H1 (cell line): ENCODE results near the gene POLR1G. TPM values are rescaled to one million over a fixed set of nuclear protein-coding genes. Genes with fewer than 3 reads are reported as not detected.

Experiments used
- CTCF ChIA-PET: fragments of 300-600 bp; sonication (Branson Sonifier 250); formaldehyde crosslinking; loops from one replicate; lab custom pipeline; 2021; ENCODE audit not compliant: partially characterized antibody; lab: Charles Lee
- POLR2A ChIA-PET: fragments of 300-600 bp; sonication (Branson Sonifier 250); formaldehyde crosslinking; loops from one replicate; lab custom pipeline; 2021; ENCODE audit warnings: inconsistent platforms; ENCODE audit not compliant: partially characterized antibody; lab: Charles Lee
- DNase-seq, 2 experiments: peaks; one replicate each; pipeline versions ENCODE4 v3.0.0 to v3.0.0-alpha.2; 2010 to 2022; ENCODE audit warnings: low spot score in 2 of 2, low read depth in 1 of 2, mixed read lengths in 1 of 2
- FAIRE-seq: peaks from 2 replicates; lab custom pipeline; 2011; peaks lifted over from hg19 to GRCh38; lab: Jason Lieb, UNC
- H2AFZ ChIP-seq: 2 replicates; pipeline ENCODE4 v1.8.1; 2012; ENCODE audit warnings: low read length, inconsistent platforms
- H2AK5ac ChIP-seq: 2 replicates; pipeline ENCODE4 v1.6.1; 2013; ENCODE audit warnings: low read depth, low read length
- H2BK120ac ChIP-seq: replicated peaks from 2 replicates; pipeline ENCODE3; 2013; ENCODE audit warnings: low read depth, low read length, inconsistent platforms
- H2BK12ac ChIP-seq: 2 replicates; pipeline ENCODE4 v1.6.1; 2013; ENCODE audit warnings: low read depth, low read length
- H2BK15ac ChIP-seq: 2 replicates; pipeline ENCODE4 v1.6.1; 2013; ENCODE audit warnings: low read length
- H2BK20ac ChIP-seq: 2 replicates; pipeline ENCODE4 v1.6.1; 2013; ENCODE audit warnings: low read length
- H2BK5ac ChIP-seq: 2 replicates; pipeline ENCODE4 v1.6.1; 2013; ENCODE audit warnings: low read depth, low read length
- H3K14ac ChIP-seq: 2 replicates; pipeline ENCODE4 v1.6.1; 2013; ENCODE audit warnings: inconsistent platforms; ENCODE audit not compliant: insufficient read length
- H3K18ac ChIP-seq: 2 replicates; pipeline ENCODE4 v1.6.1; 2013; ENCODE audit warnings: low read length; ENCODE audit errors: extremely low read depth
- H3K23ac ChIP-seq: 2 replicates; pipeline ENCODE4 v1.6.1; 2013; ENCODE audit warnings: inconsistent platforms; ENCODE audit not compliant: insufficient read length
- H3K23me2 ChIP-seq: 2 replicates; pipeline ENCODE4 v1.6.1; 2013; ENCODE audit warnings: low read depth, low read length
- H3K27ac ChIP-seq: 2 replicates; pipeline ENCODE4 v1.6.1; 2011; ENCODE audit warnings: low read depth, low read length, inconsistent platforms
- H3K27me3 ChIP-seq, 4 experiments: replicated peaks in 1 of 4; 1 replicate in 1 of 4; 2 replicates in 3 of 4; pipeline versions ENCODE4 v1.6.1 to v1.8.1; 2011 to 2013; ENCODE audit warnings: low read length in 3 of 4, mild to moderate bottlenecking in 3 of 4, inconsistent platforms in 2 of 4, mixed read lengths in 2 of 4, moderate library complexity in 1 of 4; ENCODE audit not compliant: control insufficient read depth in 3 of 4, insufficient read depth in 3 of 4; ENCODE audit errors: extremely low read depth in 1 of 4
- H3K36me3 ChIP-seq, 4 experiments: 2 replicates each; pipeline versions ENCODE4 v1.6.1 to v1.8.1; 2011 to 2013; ENCODE audit warnings: mild to moderate bottlenecking in 4 of 4, low read length in 3 of 4, moderate library complexity in 2 of 4, control low read depth in 1 of 4, inconsistent platforms in 1 of 4; ENCODE audit not compliant: insufficient read depth in 4 of 4, control insufficient read depth in 2 of 4
- H3K4ac ChIP-seq: replicated peaks from 2 replicates; pipeline ENCODE3; 2013; ENCODE audit warnings: low read length, low read depth, mixed read lengths, inconsistent platforms; ENCODE audit not compliant: insufficient read length
- H3K4me1 ChIP-seq, 4 experiments: replicated peaks in 1 of 4; 1 replicate in 1 of 4; 2 replicates in 3 of 4; pipeline versions ENCODE4 v1.6.1 to v1.8.1; 2011 to 2013; ENCODE audit warnings: low read length in 3 of 4, inconsistent platforms in 2 of 4, mixed read lengths in 1 of 4; ENCODE audit not compliant: insufficient read depth in 4 of 4, control insufficient read depth in 3 of 4
- H3K4me2 ChIP-seq, 2 experiments: 2 replicates each; pipeline versions ENCODE4 v1.6.1 to v1.8.1; 2011 to 2013; ENCODE audit warnings: low read depth in 2 of 2, low read length in 2 of 2, control low read depth in 1 of 2, inconsistent platforms in 1 of 2, mild to moderate bottlenecking in 1 of 2; ENCODE audit not compliant: insufficient read depth in 1 of 2
- H3K4me3 ChIP-seq, 4 experiments: fragments of 200-600, 300-600 bp in 1 of 4; sonication (generic), shearing (Covaris generic), sonication (Bioruptor Twin) in 1 of 4; 2 replicates each; pipeline versions ENCODE4 v1.5.1 to v1.8.1; 2011 to 2016; ENCODE audit warnings: low read length in 4 of 4, low read depth in 3 of 4, control low read depth in 2 of 4, inconsistent platforms in 2 of 4, mild to moderate bottlenecking in 2 of 4, mixed read lengths in 1 of 4, moderate library complexity in 1 of 4; ENCODE audit not compliant: insufficient read depth in 2 of 4; ENCODE audit errors: extremely low read depth in 1 of 4
- H3K56ac ChIP-seq: replicated peaks from 2 replicates; pipeline ENCODE3; 2013; ENCODE audit warnings: low read depth, mild to moderate bottlenecking, mixed read lengths, low read length, inconsistent platforms; ENCODE audit not compliant: insufficient read length
- H3K79me1 ChIP-seq: 2 replicates; pipeline ENCODE4 v1.6.1; 2013; ENCODE audit warnings: low read depth, low read length, control low read depth
- H3K79me2 ChIP-seq, 2 experiments: 2 replicates each; pipeline versions ENCODE4 v1.6.1 to v1.8.1; 2012 to 2013; ENCODE audit warnings: low read length in 2 of 2, mild to moderate bottlenecking in 2 of 2, inconsistent platforms in 1 of 2; ENCODE audit not compliant: insufficient read depth in 2 of 2, control insufficient read depth in 1 of 2
- H3K9ac ChIP-seq, 4 experiments: replicated peaks in 1 of 4; 1 replicate in 1 of 4; 2 replicates in 3 of 4; pipeline versions ENCODE4 v1.6.1 to v1.8.1; 2011 to 2013; ENCODE audit warnings: low read depth in 3 of 4, low read length in 3 of 4, control low read depth in 2 of 4, mild to moderate bottlenecking in 2 of 4, moderate library complexity in 2 of 4, inconsistent platforms in 1 of 4; ENCODE audit errors: extremely low read depth in 1 of 4
- H3K9me3 ChIP-seq, 2 experiments: 2 replicates each; pipeline versions ENCODE4 v1.6.1 to v1.8.1; 2012 to 2013; ENCODE audit warnings: mild to moderate bottlenecking in 2 of 2, moderate library complexity in 2 of 2, control low read depth in 1 of 2, inconsistent platforms in 1 of 2, low read depth in 1 of 2, low read length in 1 of 2, mixed read lengths in 1 of 2; ENCODE audit not compliant: insufficient read depth in 2 of 2
- H4K20me1 ChIP-seq, 2 experiments: replicated peaks in 1 of 2; 2 replicates each; pipeline versions ENCODE3 to v1.8.1; 2011 to 2013; ENCODE audit warnings: inconsistent platforms in 2 of 2, low read length in 2 of 2, mild to moderate bottlenecking in 1 of 2; ENCODE audit not compliant: insufficient read depth in 2 of 2, control insufficient read depth in 1 of 2
- H4K5ac ChIP-seq: 2 replicates; pipeline ENCODE4 v1.6.1; 2013; ENCODE audit warnings: low read length, low read depth, mixed read lengths, inconsistent platforms; ENCODE audit not compliant: insufficient read length
- H4K8ac ChIP-seq: 2 replicates; pipeline ENCODE4 v1.8.0; 2013; ENCODE audit warnings: mild to moderate bottlenecking, moderate library complexity, low read length, inconsistent platforms; ENCODE audit not compliant: insufficient read depth; ENCODE audit errors: extremely low read depth
- H4K91ac ChIP-seq: replicated peaks from 2 replicates; pipeline ENCODE3; 2013; ENCODE audit warnings: low read length, mixed read lengths, inconsistent platforms; ENCODE audit not compliant: insufficient read length
- CREB1 ChIP-seq: IDR thresholded peaks from 2 replicates; pipeline ENCODE4 v1.6.1; 2012; ENCODE audit warnings: inconsistent platforms
- EZH2 ChIP-seq: fragments of 200-600 bp; sonication (generic); IDR thresholded peaks from 2 replicates; pipeline ENCODE4 v1.7.1; 2012; ENCODE audit warnings: low read depth, mild to moderate bottlenecking, moderate library complexity, low read length, inconsistent platforms; ENCODE audit not compliant: severe bottlenecking
- POLR2AphosphoS5 ChIP-seq: IDR thresholded peaks from 2 replicates; pipeline ENCODE4 v1.6.1; 2011; ENCODE audit warnings: low read depth, low read length
- POU5F1 ChIP-seq: IDR thresholded peaks from 2 replicates; pipeline ENCODE4 v1.6.1; 2011; ENCODE audit warnings: low read depth, mild to moderate bottlenecking, low read length, moderate library complexity
- RNF2 ChIP-seq: fragments of 200-900, 300-1000 bp; sonication (generic); IDR thresholded peaks from 2 replicates; pipeline ENCODE4 v1.7.1; 2016; ENCODE audit warnings: borderline replicate concordance, low read depth, mild to moderate bottlenecking, antibody characterized with exemption, low read length; ENCODE audit not compliant: poor library complexity, severe bottlenecking; ENCODE audit errors: missing control alignments
- RXRA ChIP-seq: IDR thresholded peaks from 2 replicates; pipeline ENCODE4 v1.6.1; 2011; ENCODE audit warnings: low read depth, mild to moderate bottlenecking, low read length, moderate library complexity; ENCODE audit not compliant: insufficient read depth
- SIN3A ChIP-seq, 2 experiments: IDR thresholded peaks in 1 of 2; conservative IDR thresholded peaks in 1 of 2; 2 replicates each; pipeline ENCODE4 v1.6.1; 2011 to 2012; ENCODE audit warnings: low read length in 2 of 2, improper control_type of control experiment in 1 of 2, low read depth in 1 of 2, mild to moderate bottlenecking in 1 of 2
- SIX5 ChIP-seq: IDR thresholded peaks from 2 replicates; pipeline ENCODE4 v1.6.1; 2011; ENCODE audit warnings: mild to moderate bottlenecking, low read depth, low read length
- TAF1 ChIP-seq: IDR thresholded peaks from 2 replicates; pipeline ENCODE4 v1.6.1; 2011; ENCODE audit warnings: mild to moderate bottlenecking, low read depth, low read length
- YY1 ChIP-seq: IDR thresholded peaks from 2 replicates; pipeline ENCODE4 v1.6.1; 2011; ENCODE audit warnings: low read depth, mild to moderate bottlenecking, low read length
- ZNF274 ChIP-seq: IDR thresholded peaks from 2 replicates; pipeline ENCODE4 v1.7.0; 2012; ENCODE audit warnings: low read length, borderline replicate concordance; ENCODE audit errors: extremely low read depth
- WGBS, 2 experiments: shearing (Covaris generic) in 1 of 2; methylation state at CpG; one replicate each; pipeline versions ENCODE4 v1.1.6 to v1.1.7; 2013 to 2015; ENCODE audit warnings: low lambda C conversion rate in 2 of 2, mixed read lengths in 2 of 2, inconsistent platforms in 1 of 2, low coverage in 1 of 2, missing lambda C conversion rate in 1 of 2; ENCODE audit not compliant: insufficient replicate concordance in 2 of 2, insufficient coverage in 1 of 2, insufficient read length in 1 of 2; ENCODE audit errors: extremely low coverage in 1 of 2, missing lambda C conversion rate in 1 of 2; 5-methylcytosine and 5-hydroxymethylcytosine counted together
- polyA plus RNA-seq, 7 experiments: library from polyadenylated mRNA; depleted of rRNA in 3 of 7; stranded (reverse) in 5 of 7; unstranded in 2 of 7; fragments of >200 nt in 5 of 7; fragments of 200-250 nt in 2 of 7; gene quantifications; 1 replicate in 5 of 7; 2 replicates in 1 of 7; 4 replicates in 1 of 7; pipeline versions ENCODE4 v1.2.1 to v1.2.3, GENCODE V29; 2011 to 2013; ENCODE audit warnings: missing spikeins in 2 of 7, mixed read lengths in 2 of 7
- total RNA-seq: library from RNA; stranded (reverse); fragmentation: NEBNext Ultra II Directional; extraction: Animal tissue kit (Norgen Biotek cat#: 25700); gene quantifications from 2 replicates; pipeline ENCODE4 v1.2.1, GENCODE V29; 2021

Gene POLR1G
- total and polyA plus RNA-seq, 2 of the 8 experiments (the other 6 are each of a cell fraction or from before 2014, with no cell fraction given) = 16.8 to 34.8 TPM

DNA sequence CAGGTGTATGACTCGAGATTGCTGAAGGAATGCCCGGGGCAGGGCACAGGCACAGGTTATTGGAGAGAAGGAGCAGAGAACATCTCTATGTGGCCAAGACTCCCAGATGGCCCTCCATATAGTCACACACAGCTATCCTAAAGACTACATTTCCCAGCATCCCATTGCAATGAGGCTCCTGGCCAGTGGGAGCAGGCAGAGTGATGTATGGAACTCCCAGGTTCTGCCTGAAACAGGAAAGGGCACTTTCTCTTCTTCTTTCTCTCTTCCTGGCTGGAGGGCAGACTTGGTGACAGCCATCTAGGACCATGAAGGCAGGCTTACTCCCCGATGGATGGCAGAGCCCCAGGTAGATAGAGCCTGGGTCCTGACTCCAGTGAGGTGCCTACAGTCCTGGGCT lies 15.1 kb upstream of the POLR1G start:
- H3K23me2 ChIP-seq = peaks cover 7% of the 10 kb centered on the region

More for the DNA sequence above, 15.1 kb upstream of the POLR1G start:
- no peaks in the 10 kb centered on the region for H4K20me1 ChIP-seq
- H4K8ac ChIP-seq = peak overlapping the region; percentile 75
- H3K27me3 ChIP-seq = peaks cover 2 to 11% (median 5%) of the 10 kb centered on the region in 4 experiments; a peak in 6 of 7 replicates
- TF ChIP-seq SIX5 (peak; percentile 75), YY1 (peak; percentile 60; the same call in 1 of the 2 replicates), TAF1 (no peak), SIN3A (conservative IDR thresholded peaks at IDR 0.05 in 1 of 2, IDR thresholded peaks at IDR 0.05 in 1 of 2; ENCODE audit: low read depth in 1 of 2, low read length in 2 of 2) (no peak), CREB1 (0 out of 2 replicates have a peak, but pooled peaks have one; percentile 9), RXRA (no peak), ZNF274 (no peak), POU5F1 (no peak), RNF2 (no peak), POLR2AphosphoS5 (no peak), EZH2 (no peak)
- no peaks in the 10 kb centered on the region for H3K79me2 ChIP-seq
- no peak overlapping the region for H3K4me3 ChIP-seq
- peak overlapping the region; percentile 23; the same call in 1 of the 2 replicates for H3K27ac ChIP-seq
- H3K4me2 ChIP-seq = no peak overlapping the region
- no peak overlapping the region for H2BK120ac ChIP-seq
- WGBS, 2 experiments = 85% methylated on average over 3 of the region's 3 CpGs; no CpG with 5 or more reads in 1 of the 2 experiments
- ChIA-PET POLR2A (interaction anchor here (0.7 to 2.7 kb wide), 9 partner anchors 9 to 286 kb away, joined by 3 to 12 read pairs (median 3); partner anchors contain the start of gene PPP1R13L), CTCF (interaction anchor here (0.8 to 2.2 kb wide), 5 partner anchors 8 to 20 kb away, joined by 3 to 9 read pairs (median 7); partner anchors contain the start of gene PPP1R13L)
- H3K4me1 ChIP-seq = peaks cover 0 to 5% (median 2%) of the 10 kb centered on the region in 4 experiments; a peak in 4 of 7 replicates
- FAIRE-seq = peak; percentile 87
- H4K91ac ChIP-seq = no peak overlapping the region
- no peak overlapping the region for H2AK5ac ChIP-seq
- no peaks in the 10 kb centered on the region for H3K79me1 ChIP-seq
- H2BK5ac ChIP-seq = no peak overlapping the region; the same call in 1 of the 2 replicates
- H2BK15ac ChIP-seq = no peak overlapping the region
- no peak for DNase-seq
- H3K56ac ChIP-seq = no peak overlapping the region
- no peak overlapping the region for H3K18ac ChIP-seq
- H3K9me3 ChIP-seq = no peaks in the 10 kb centered on the region
- H3K14ac ChIP-seq = no peak overlapping the region
- H4K5ac ChIP-seq = no peak overlapping the region
- H2BK12ac ChIP-seq = no peak overlapping the region
- H3K9ac ChIP-seq = no peak overlapping the region
- H2BK20ac ChIP-seq = no peak overlapping the region
- H3K4ac ChIP-seq = no peak overlapping the region
- peaks cover 0 to under 1% (median 0%) of the 10 kb centered on the region in 4 experiments; a peak in 1 of 8 replicates for H3K36me3 ChIP-seq
- H3K23ac ChIP-seq = no peak overlapping the region
- no peak overlapping the region for H2AFZ ChIP-seq
